Mucosa of stomach (tissue), 1 donor: ENCODE data around the gene PXDN.

ENCODE experiments used
- H3K27me3 ChIP-seq: one replicate; pipeline ENCODE4 v1.7.0; 2013; ENCODE audit warnings: mild to moderate bottlenecking, low read length; ENCODE audit not compliant: control insufficient read depth, insufficient read depth
- H3K36me3 ChIP-seq: one replicate; pipeline ENCODE4 v1.7.0; 2013; ENCODE audit warnings: low read length; ENCODE audit not compliant: control insufficient read depth, insufficient read depth
- H3K4me1 ChIP-seq: one replicate; pipeline ENCODE4 v1.7.0; 2013; ENCODE audit warnings: mild to moderate bottlenecking, low read length; ENCODE audit not compliant: control insufficient read depth, insufficient read depth
- H3K4me3 ChIP-seq: one replicate; pipeline ENCODE4 v1.7.0; 2013; ENCODE audit warnings: low read length
- H3K9ac ChIP-seq: one replicate; pipeline ENCODE4 v1.7.0; 2013; ENCODE audit warnings: mild to moderate bottlenecking, low read length, moderate library complexity
- H3K9me3 ChIP-seq: one replicate; pipeline ENCODE4 v1.7.0; 2013; ENCODE audit warnings: mild to moderate bottlenecking, low read length, moderate library complexity; ENCODE audit not compliant: control insufficient read depth
- donor health status: Pancreatic carcinoma.

PXDN gene

GRCh38 chr2:1620081-1620480 is 124.2 kb downstream of the PXDN start:
- Histone ChIP-seq H3K4me1 (no peaks in the 10 kb centered on the region), H3K27me3 (no peaks in the 10 kb centered on the region), H3K9me3 (no peaks in the 10 kb centered on the region), H3K36me3 (no peaks in the 10 kb centered on the region), H3K4me3 (no peak overlapping the region), H3K9ac (no peak overlapping the region)

GRCh38 chr2:1619556-1619955 is 124.8 kb downstream of the PXDN start:
- Histone ChIP-seq H3K9me3 (no peaks in the 10 kb centered on the region), H3K9ac (no peak overlapping the region), H3K4me3 (no peak overlapping the region), H3K4me1 (no peaks in the 10 kb centered on the region), H3K27me3 (no peaks in the 10 kb centered on the region), H3K36me3 (no peaks in the 10 kb centered on the region)

- Histone ChIP-seq H3K4me3 (no peak overlapping the region), H3K4me1 (no peaks in the 10 kb centered on the region), H3K9ac (no peak overlapping the region), H3K27me3 (no peaks in the 10 kb centered on the region), H3K36me3 (no peaks in the 10 kb centered on the region), H3K9me3 (no peaks in the 10 kb centered on the region)
These were observed 125.3 kb downstream of the PXDN start for GRCh38 chr2:1618974-1619373.

GRCh38 chr2:1618191-1618961 is 125.9 kb downstream of the PXDN start:
- Histone ChIP-seq H3K4me1 (no peaks in the 10 kb centered on the region), H3K4me3 (no peak overlapping the region), H3K27me3 (no peaks in the 10 kb centered on the region), H3K9ac (no peak overlapping the region), H3K36me3 (no peaks in the 10 kb centered on the region), H3K9me3 (no peaks in the 10 kb centered on the region)

- no peaks in the 10 kb centered on the region for H3K4me1 ChIP-seq
- no peaks in the 10 kb centered on the region for H3K9me3 ChIP-seq
- no peaks in the 10 kb centered on the region for H3K27me3 ChIP-seq
- H3K9ac ChIP-seq, result no peak overlapping the region
- H3K36me3 ChIP-seq, result no peaks in the 10 kb centered on the region
- no peak overlapping the region for H3K4me3 ChIP-seq
These were observed 126.8 kb downstream of the PXDN start for GRCh38 chr2:1617425-1618021.

GRCh38 chr2:1614564-1614963 is 129.8 kb downstream of the PXDN start:
- Histone ChIP-seq H3K27me3 (no peaks in the 10 kb centered on the region), H3K9me3 (no peaks in the 10 kb centered on the region)

GRCh38 chr2:1613731-1614354 is 130.5 kb downstream of the PXDN start:
- H3K4me1 ChIP-seq, result no peaks in the 10 kb centered on the region
- H3K9ac ChIP-seq, result no peak overlapping the region
- no peaks in the 10 kb centered on the region for H3K27me3 ChIP-seq
- H3K4me3 ChIP-seq, result no peak overlapping the region
- H3K9me3 ChIP-seq, result no peaks in the 10 kb centered on the region
- no peaks in the 10 kb centered on the region for H3K36me3 ChIP-seq

More at GRCh38 chr2:1614564-1614963, 129.8 kb downstream of the PXDN start:
- Histone ChIP-seq H3K4me1 (no peaks in the 10 kb centered on the region), H3K4me3 (no peak overlapping the region), H3K36me3 (no peaks in the 10 kb centered on the region), H3K9ac (no peak overlapping the region)

- Histone ChIP-seq H3K4me3 (no peak overlapping the region), H3K36me3 (no peaks in the 10 kb centered on the region), H3K27me3 (no peaks in the 10 kb centered on the region), H3K9me3 (no peaks in the 10 kb centered on the region), H3K9ac (no peak overlapping the region), H3K4me1 (no peaks in the 10 kb centered on the region)
These were observed 131.3 kb downstream of the PXDN start for GRCh38 chr2:1613078-1613445.

- Histone ChIP-seq H3K4me3 (no peak overlapping the region), H3K4me1 (no peaks in the 10 kb centered on the region), H3K9me3 (no peaks in the 10 kb centered on the region), H3K9ac (no peak overlapping the region), H3K36me3 (no peaks in the 10 kb centered on the region), H3K27me3 (no peaks in the 10 kb centered on the region)
These were observed 131.8 kb downstream of the PXDN start for GRCh38 chr2:1612391-1613077.

- Histone ChIP-seq H3K4me1 (no peaks in the 10 kb centered on the region), H3K4me3 (no peak overlapping the region), H3K27me3 (no peaks in the 10 kb centered on the region), H3K9me3 (no peaks in the 10 kb centered on the region), H3K36me3 (no peaks in the 10 kb centered on the region), H3K9ac (no peak overlapping the region)
These were observed 132.4 kb downstream of the PXDN start for GRCh38 chr2:1611886-1612285.

GRCh38 chr2:1610096-1610485 is 134.2 kb downstream of the PXDN start:
- Histone ChIP-seq H3K9ac (no peak overlapping the region), H3K9me3 (no peaks in the 10 kb centered on the region), H3K4me3 (no peak overlapping the region), H3K27me3 (no peaks in the 10 kb centered on the region), H3K4me1 (no peaks in the 10 kb centered on the region), H3K36me3 (no peaks in the 10 kb centered on the region)

GRCh38 chr2:1609485-1610095 is 134.7 kb downstream of the PXDN start:
- H3K4me3 ChIP-seq, result no peak overlapping the region
- H3K36me3 ChIP-seq, result no peaks in the 10 kb centered on the region
- no peaks in the 10 kb centered on the region for H3K9me3 ChIP-seq
- no peaks in the 10 kb centered on the region for H3K4me1 ChIP-seq
- no peak overlapping the region for H3K9ac ChIP-seq
- no peaks in the 10 kb centered on the region for H3K27me3 ChIP-seq
